DLD1 (cell line): Measurements from ENCODE around the gene PMF1.

Experiments
- in situ Hi-C: cut with HindIII; loops from 2 replicates; pipeline ENCODE4 v1.10.0; 2017; ENCODE audit warnings: low sequenced_read_pairs

Gene PMF1

GRCh38 chr1:156260896-156261295, 48.1 kb downstream of the PMF1 start:
- in situ Hi-C loops: no loop called here

DNA sequence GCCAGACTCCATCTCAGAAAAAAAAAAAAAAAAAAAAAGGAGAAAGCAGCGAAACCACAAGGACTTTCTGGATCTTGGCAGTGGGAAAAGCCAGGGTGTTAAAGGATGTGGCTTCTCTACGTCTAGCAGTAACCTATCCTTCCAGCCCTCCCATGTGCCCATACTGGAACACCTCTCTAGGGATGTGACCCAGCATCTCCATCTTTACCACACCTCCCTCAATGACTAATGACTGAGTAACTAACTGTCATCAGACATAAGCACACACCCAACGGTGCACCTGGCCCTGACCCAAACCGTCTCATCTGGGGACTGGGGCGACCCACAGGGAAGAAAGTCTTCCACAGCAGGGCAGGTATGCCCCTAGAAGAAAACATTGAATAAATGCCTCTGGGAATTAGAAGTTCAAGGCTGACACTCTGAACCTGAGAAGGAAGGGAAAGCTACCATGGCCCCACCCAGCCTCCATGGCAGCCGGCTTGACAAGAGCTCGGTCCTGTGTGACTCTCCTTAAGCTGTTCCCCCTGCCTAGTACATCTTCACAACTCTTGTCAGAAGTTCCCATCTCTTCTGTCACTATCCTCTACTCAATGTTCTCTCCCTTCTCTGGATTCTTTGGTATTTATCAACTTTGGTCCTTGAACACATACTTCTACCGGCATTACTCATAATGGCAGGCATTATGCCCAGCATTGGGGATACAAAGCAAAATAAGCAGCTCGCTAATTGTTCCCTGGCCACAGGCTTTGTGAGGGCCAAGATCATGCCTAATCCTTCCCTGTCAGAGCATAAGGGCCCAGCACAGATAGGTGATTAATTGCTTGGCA, 49.9 kb downstream of the PMF1 start:
- in situ Hi-C loops: no loop called here

DNA sequence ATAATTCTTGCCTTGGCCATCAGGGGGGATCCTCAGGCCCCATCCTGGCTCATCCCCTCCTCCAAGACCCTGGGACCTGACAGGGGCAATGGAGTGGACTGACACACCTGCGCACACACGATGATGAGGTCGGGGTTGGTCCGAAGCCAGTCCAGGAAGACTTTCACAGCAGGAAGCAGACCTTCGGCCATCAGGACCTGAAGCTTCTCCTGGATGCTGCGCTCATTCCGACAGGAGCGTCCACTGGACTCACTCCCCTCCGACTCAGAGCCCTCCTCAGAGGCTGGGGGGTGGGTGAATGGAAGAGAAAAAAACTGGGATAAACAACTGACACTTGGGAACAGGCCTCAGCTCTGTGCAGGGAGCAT, 50.5 kb downstream of the PMF1 start:
- in situ Hi-C loops: no loop called here

- in situ Hi-C loops: no loop called here
Measured at GRCh38 chr1:156266051-156266450, 53.2 kb downstream of the PMF1 start.

DNA sequence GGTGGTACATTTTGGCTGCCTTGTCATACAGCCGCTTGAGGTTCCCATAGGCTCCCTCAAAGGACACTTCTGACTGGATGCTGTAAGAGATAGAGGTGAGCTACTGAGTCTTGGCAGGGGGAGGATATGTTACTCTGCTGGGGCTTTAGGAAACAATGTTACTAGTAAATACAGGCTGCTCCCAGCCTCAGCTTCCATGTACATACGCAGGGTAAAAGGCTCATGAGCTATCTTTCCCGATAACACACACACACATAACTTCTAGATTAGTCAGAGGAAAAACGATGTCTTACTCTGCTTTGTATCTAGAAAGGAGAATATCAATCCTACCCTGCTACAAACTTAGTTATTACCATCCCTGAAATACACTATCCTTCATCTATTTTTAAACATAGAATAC, 55.5 kb downstream of the PMF1 start:
- in situ Hi-C loops: no loop called here

DNA sequence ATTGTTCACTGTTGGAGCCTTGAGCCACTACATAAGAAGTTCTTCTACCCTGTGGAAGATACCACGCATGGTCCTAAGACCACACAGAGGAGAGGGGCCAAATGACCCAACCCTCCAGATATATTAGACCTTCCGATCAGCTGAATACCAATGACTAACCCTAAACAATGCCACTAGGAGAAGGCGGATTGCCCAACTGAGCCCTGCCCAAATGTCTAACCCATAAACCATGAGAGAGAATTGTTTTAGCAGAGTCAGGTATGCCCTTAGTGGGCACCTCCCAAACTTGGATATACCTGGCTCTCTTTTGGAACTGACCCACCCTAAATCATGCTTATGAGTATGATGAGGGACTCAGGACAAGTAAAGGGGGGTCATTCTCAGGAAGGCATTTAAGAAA, 57.5 kb downstream of the PMF1 start:
- in situ Hi-C loops: no loop called here

DNA sequence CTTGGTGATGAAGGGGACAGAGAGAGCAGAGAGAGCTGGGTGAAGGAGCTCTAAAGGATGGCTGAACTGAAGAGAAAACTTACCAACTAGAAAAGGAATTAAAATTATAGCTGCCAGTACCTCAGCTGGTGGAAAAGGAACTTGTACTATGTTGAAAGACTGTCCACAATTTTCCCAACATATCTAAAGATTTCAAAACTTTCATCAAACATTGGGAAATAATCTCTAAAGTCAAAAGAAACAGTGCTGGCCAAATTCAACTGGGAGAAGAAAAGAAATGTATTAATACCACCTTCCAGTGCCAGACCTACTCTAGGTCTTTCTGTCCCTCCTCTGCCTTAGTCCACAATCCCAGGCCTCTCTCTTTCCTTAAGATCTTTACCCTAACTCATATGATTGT, 63.7 kb downstream of the PMF1 start:
- in situ Hi-C loops: no loop called here

DNA sequence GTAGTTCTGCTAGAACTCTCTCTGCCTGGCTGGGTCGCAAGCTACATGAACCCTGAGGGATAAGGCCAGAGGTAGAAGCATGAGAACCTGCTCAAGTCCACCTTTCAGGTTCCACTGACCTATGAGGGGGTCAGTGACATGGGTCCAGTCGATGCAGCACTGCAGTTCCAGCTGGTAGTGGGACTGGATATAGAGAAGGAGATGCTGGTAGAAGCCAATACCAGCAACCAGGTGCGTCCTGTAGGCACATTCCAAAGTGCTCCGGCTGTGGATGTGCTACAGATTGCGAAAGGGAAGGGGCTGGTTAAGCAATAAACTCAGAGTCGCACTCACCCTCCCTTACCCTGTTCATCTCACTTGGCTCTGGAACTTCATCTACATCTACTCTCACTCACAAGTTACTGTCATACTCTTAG, 64.2 kb downstream of the PMF1 start:
- in situ Hi-C loops: no loop called here

- in situ Hi-C loops: no loop called here
Measured at GRCh38 chr1:156279837-156280236, 67.0 kb downstream of the PMF1 start.

GRCh38 chr1:156281281-156281680, 68.5 kb downstream of the PMF1 start:
- in situ Hi-C loops: no loop called here

- in situ Hi-C loops: no loop called here
Measured at GRCh38 chr1:156281693-156282478, 69.1 kb downstream of the PMF1 start.

GRCh38 chr1:156282479-156283222, 69.8 kb downstream of the PMF1 start, which contains the start of gene SMG5:
TSS of gene SMG5 (minus strand) at chr1:156282825. CDS start at chr1:156282680, 145 bp downstream.
- in situ Hi-C loops: no loop called here

- in situ Hi-C loops: no loop called here
Measured at GRCh38 chr1:156283521-156283920, 70.7 kb downstream of the PMF1 start.

DNA sequence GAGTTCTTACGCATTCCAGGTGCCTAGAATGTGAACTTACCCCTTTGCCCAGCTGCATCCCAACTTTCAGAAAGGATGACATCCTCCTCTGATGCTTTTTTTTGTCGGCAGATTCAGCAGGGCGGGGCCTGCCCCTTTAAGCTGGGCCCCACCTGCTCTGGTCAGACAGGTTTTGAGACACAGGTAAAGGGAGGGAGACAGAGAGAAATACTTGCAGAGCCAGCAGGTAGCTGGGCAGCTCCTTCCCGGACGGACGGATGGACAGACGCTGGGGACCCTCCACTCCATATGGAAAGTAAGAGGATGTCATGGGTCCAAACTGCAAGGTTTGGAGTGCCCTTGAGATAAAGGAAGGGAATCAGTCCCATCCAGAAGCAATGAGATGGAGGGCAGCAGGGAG, 71.3 kb downstream of the PMF1 start, which contains the start of gene TMEM79:
Gene TMEM79 (plus strand): TSS at position 214 of the 400 bp plus-strand sequence. CDS start 902 bp downstream, outside the sequence.
- in situ Hi-C loops: no loop called here

- in situ Hi-C loops: no loop called here
Measured at GRCh38 chr1:156284757-156285156, 72.0 kb downstream of the PMF1 start.

- in situ Hi-C loops: no loop called here
Measured at GRCh38 chr1:156285437-156285836, 72.6 kb downstream of the PMF1 start.

GRCh38 chr1:156286061-156286460, 73.3 kb downstream of the PMF1 start:
- in situ Hi-C loops: no loop called here
